NCI-H1694 treated with DMSO at 0.1 percent for 48 hours (cell line): ENCODE results near the gene UNC79.
A peak's percentile ranks its signal among the peaks of the same experiment; 100 is the strongest.

Experiments
- DNase-seq: peaks from one replicate; lab custom pipeline; 2025; lab: John Stamatoyannopoulos, UW

The UNC79 gene

DNA sequence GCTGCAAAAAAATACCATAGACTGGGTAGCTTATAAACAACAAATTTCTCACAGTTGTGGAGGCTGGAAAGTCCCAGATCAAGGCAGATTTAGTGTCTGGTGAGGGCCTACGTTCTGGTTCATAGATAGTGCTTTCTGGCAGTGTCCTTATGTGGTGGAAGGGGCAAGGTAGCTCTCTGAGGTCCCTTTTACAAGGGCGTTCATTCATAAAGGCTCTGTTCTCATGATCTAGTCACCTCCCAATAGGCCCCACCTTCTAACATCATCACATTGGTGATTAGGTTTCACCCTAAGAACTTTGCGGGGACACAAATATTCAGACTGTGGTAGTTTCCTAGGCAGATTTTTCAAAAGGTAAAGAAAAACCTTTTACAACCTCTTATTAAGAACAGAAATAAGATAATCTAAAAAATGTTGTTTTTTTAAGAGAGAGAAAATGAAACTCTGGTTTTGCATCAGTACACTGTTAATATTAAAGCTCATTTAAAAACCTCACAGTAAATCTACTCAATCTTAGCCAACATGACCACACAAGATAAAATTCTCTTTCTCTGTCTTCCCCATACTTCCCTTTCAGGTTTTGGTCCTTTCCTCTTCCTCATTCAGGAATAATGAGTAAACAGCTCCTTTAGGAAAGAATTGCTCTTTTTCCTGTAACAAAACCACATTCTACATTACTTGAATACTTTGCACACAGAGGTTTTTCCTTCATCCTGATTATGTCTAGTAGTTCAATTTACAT, 117.5 kb downstream of the UNC79 start:
- no peak for DNase-seq

DNA sequence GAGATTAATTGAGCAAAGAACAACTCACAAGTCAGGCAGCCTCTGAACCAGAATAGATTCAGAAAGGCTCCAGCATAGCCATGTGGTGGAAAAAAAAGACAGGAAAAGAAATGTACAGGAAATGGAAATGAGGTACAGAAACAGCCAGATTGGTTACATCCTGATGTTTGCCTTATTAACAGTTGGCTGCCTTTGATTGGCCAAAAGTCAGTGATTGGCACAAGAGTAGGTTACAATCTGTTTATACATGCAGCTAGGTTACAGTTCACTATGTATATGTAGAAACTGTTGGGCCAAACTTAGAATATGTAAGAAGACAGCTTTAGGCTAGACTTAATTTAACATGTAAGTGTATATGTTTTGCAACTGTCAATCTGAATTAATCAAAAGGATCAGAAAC, 118.9 kb downstream of the UNC79 start:
- no peak for DNase-seq

DNA sequence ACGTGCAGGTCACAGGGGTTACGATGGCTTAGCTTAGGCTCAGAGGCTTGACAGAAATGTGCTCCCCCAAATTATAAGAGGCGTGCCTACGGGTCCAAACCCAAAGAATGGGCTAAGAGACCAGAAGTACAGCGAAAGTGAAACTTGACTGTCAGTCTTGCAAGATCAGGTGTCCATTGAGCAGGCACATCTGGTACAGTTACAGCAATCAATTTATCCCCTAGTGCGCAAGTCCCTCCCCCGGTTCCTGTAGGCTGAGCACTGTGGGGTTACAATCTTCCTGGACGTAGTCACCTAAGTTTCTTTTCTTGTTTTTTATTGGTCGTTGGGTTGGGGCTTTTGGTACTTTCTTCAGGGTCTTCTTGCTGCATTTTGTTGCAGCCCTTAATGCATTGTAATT, 134.2 kb downstream of the UNC79 start:
- no peak for DNase-seq

DNA sequence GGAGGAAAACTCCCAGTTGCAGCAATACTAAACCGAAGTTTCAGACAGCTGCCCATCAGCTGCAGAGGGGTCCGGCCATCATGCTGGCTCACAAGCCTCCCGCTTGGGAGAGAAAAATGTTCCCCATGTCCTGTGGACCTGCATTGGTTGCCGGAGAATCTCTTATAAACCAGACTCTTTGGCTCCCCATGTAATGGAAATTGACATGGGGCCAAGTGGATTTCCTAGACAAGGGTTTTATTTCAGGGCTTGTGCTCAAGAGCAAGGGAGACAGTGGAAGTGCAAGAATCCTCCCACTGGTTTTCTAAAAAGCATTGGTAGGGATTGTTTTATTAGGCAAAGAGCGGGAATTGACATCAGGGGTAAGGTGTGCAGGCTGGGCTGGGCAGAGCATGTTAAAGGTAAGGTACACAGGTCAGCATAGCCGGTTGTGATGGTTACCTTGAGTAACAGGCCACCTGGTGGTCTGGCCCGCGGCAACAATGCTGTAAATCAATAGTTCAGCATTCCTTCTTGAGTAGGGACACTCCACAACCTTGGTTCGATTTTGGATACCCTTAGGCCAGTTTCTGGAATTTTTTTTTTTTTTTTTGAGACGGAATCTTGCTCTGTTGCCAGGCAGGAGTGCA, 135.4 kb downstream of the UNC79 start:
- no peak for DNase-seq

DNA sequence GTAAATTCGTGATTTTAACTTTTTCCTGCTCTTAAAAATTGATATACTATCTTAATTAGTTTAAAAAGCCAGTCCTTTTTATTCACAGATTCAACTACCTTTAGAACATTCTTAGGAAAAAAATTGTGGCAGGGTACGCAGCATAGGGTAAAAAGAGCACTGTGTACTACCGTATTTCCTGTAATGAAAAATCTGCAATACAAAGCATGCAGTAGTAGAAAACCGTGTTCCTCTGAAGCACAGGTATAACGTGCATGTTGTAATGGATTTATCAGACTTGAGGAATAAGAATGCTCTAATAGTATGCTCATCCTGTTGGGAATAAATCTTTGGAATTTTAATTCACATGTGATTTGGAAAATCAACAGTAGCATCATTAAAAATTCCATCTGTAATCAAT, 140.5 kb downstream of the UNC79 start:
- DNase-seq, result no peak

DNA sequence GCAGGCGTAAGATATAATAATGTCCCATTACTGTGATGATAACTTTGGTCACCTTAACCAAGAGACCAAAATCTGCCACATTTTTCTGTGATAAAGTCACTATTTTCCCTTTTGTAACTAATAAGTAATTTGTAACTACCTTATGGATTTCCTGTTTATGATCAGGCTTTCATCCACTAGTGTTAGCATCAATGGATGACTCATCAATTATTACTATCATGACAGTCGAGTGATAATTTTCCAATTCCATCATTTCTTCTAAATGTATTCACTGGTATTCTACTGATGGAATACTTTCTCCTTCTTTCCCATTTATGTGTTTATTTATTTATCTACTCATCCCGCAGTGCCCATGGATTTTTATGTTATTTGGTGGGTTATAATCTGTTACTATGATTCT, 148.4 kb downstream of the UNC79 start:
- DNase-seq, result no peak

DNA sequence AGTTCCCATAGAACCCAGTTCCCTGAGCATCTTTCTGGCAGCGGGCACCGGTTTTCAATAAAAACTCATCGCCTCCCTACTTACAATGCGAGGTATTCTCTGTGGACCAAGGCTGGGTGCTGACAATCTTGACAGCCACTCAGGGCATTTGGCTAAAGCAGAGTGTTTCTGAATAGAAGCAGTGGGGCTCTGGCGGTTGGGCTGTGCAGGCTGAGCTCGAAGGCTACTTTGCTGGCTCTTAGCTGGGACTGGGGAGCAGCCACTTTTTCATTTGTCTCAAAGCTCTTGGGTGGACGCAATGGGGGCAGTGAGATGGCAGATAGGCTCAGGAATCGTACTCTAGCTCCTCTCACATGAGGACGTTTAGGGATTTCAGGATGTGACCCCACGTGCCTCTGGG, 151.8 kb downstream of the UNC79 start:
- DNase-seq, result no peak

DNA sequence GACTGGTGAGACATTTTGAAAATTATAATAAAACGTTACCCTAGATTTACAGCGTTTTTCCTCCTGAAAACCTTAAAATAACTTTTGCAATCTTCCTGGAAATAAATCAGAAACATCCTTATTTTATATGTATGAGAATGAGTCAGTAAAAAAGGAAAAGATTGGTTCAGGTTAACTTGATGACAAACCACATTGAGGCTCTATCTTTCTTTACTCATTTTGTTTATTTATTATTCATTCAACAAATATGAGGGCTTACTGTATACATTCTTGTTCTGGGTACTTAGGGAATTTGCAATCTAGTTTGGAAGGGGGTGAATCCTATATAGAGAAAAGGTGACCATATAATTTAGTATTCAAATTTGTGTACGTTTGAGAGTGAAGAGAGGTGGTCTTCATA, 156.6 kb downstream of the UNC79 start:
- no peak for DNase-seq

DNA sequence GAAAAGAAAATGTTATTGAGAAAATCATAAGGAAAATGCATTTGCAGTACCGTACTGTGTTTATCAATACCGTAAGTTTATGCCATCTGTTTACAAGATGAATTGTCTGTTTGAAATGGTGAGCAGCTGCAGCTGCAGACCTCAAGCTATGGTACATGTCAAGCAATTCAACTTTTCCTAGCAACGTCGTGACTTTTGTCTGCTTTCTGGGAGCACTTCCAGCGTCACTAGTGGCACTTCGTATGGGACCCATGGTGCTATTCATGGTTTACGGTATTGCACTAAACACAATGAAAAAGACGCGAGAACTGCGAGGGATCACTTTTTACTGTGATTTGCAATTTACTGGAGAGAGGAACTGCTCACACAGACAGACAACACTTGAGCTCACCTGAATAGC, 160.8 kb downstream of the UNC79 start:
- peak; percentile 55 for DNase-seq

DNA sequence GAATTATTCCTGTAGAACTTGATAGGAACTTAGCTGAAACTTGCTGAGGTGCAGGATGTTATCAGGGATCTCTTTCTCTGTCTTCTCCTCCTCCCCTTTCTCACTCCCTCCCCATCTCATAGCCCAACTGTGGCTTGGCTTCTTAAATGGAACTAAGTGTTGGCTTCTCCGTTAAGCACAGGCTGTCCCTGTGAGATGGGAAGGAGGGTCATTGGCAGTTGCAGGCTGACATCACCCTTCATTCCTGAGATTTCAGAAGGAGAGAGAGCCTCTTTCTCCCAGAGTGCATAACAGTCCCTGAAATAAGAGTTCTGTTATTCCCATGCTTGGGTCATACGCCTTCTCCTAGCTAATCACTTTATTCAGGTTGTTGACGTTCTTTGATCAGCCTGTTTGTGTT, 162.0 kb downstream of the UNC79 start:
- DNase-seq, result no peak

DNA sequence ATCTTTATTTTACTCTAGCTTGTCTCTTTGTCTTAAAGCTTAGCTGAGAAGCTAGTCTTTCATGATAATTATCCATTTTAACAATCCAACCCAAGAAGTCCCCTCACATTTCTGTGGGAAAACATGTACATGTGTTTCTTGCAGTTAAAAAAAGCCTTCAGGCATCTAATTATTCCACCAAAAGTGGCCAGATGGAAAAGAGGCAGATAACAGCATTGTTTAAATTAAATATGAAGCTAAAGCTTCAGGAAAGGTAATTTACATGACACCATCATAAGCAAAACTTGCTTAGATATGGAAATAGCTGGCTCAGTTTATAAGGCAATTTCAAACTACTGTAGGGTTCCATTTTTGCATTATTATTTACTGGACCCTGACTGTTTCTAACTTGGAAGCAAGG, 175.4 kb downstream of the UNC79 start:
- DNase-seq, result peak; percentile 9

DNA sequence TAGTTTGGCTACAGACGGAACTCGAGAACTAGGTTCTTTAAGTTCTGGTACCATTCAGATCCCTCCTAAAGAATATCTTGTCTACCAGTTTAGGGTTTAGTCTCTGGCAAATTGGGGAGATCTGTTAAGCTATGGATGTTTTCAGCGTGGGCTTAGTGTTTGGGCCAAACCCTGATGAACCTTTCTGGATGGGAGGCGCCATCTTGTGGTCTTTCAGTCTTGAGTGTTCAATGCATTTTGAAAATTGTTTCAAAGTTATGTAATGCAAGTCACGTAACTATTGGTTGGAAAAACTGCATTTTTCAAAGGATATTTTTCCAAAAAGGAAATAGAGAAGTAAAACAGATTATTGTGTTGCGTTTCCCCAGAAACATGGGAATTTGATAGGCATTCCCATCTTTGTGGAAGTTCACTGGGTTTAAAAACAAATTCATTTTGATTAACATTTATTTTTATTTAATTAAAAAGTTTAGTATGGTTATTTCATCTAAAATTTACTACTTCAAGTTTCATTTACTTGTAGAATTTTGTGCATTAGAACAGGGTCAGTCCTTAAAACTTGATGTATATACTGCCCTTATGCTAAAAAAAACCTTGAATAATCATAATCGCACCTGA, 188.5 kb downstream of the UNC79 start:
- peak; percentile 82 for DNase-seq

DNA sequence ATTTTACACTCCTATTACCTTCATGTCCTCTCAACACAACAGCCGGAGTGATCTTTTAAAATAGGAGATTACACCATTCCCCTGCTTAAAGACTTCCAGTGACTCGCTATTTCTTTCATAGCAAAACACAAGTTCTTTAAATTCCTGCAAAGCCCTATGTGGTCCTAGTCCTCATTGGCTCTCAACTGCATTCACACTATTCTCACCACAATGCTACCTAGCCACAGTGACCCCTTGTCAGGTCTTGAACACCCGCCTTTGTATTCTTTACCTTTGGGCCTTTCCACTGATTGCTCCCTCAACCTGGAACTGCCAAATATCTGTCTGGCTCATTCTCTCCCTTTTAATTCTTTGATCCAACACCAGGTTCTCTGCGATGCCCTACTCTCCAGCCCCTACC, 197.3 kb downstream of the UNC79 start:
- DNase-seq, result no peak

DNA sequence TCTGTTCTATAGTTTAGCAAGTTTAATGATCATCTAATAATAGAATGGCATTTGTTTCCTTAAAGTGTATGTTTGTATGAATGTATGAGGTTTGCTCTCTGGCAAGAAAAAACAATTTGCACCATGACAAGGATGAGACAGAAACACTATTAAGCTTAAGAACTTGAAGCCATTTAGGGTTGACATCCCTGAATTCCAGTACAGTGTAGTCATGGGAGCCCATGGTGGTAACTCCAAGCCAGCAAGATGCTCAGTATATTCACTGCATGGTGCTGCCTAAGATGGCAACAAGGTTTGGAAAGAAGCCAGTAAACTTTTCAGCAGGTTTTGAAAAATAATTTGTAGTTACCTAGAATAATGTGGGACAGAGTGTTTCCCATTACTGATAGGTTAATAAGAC, 198.9 kb downstream of the UNC79 start:
- DNase-seq, result no peak

DNA sequence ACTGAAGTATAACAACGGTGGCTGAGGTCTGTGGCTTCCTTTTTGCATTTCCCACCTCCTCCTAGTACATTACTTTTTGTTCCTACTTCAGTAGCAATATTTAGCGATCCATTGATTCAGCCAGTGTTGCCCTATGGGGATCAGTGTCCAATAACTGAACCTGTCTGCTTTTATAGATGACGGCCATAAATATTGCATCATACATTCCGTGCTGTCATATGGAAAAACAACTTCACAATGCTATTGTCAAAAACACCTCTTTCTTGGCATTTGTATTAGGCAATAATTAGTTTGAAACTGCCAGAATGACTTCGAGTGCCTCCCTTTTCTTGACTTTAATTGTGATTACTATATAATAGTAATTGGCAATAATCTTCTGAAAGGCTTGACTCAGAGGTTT, 208.1 kb downstream of the UNC79 start:
- DNase-seq, result no peak

DNA sequence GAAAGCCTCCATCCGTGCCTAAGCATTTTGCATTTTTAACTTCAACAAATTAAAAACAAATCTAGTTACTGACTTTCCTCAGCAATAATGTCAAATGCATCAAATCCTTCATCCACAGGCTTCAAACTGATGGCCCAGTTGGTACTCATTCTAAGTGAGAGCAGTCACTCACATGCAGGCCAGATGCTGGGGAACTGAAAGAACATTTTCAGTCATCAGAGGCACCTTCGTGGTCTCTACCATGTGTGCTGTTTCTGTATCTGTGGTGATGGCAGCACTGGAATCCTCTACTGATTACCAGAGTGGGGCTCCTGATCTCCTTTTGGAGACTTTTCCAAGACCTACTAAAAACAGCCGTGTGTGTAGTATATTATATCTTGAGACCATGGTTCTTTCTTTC, 212.4 kb downstream of the UNC79 start:
- no peak for DNase-seq

DNA sequence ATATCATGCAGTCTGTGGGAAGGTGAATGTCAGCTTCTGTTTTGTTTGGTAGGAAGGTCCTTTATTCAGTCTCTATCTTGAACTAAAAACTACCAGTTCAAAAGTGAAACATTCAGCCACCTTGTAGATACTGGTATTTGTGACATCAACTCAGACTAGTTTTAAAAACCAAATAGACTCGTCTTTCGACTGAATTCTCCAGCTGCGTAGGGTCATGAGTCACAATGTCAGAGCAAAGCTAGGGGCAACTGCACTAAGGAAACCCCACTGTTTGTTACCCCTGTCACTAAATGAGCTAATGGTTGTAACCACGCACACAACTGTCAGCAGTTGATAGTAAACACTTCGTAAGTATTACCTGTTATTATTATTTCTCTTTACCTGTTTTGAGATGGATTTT, 212.9 kb downstream of the UNC79 start:
- DNase-seq, result no peak

DNA sequence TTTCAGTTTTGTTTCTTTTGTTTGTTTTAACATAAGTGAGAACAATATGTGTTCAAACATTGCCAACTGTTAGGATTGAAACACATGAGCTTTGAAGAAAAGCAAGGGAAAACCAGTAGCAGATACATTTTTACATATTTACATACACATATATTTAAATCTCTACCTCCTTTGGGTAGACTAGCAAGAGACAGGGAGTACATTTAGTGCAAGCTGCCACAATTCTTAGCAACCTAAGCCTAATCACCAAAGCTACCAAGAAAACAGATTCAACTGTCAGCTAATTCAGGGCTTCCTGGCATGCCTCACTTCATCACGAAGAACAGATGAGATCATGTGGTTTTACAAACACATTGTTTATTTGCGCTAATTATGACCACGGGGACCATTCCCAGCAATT, 214.5 kb downstream of the UNC79 start:
- DNase-seq, result no peak

DNA sequence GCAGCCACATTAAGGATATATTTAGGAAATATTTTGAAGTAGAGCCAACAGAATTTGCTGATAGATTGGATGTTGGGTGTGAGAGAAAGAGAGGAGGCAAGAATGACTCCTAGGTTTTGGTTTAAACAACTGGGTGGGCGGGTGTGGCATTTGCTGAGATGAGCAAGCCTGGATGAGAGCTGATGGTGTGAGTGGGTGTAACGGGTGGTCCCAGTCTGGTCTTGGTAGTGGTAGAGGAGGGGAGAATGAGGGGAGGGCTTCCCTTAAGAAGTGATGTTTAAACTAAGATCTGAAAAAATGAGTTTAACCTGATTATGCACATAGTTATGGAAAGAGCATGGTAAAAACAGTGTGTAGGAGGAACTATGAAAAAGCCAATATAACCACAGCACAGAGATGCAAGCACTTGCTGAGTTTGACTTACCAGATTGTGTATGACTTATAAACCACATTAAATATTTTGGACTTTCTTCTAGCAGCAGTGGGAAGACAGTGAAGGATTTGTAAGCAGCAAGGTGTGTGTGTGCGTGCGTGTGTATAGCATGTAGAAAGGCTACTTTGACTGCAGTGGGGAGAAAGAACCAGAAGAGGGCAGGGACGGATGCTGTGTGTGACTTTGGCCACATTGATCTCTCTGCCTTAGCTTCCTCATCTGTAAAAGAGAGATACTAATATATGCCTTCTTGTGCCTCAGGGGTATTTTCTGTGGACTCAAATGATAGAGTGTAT, 217.9 kb downstream of the UNC79 start:
- peak; percentile 38 for DNase-seq

DNA sequence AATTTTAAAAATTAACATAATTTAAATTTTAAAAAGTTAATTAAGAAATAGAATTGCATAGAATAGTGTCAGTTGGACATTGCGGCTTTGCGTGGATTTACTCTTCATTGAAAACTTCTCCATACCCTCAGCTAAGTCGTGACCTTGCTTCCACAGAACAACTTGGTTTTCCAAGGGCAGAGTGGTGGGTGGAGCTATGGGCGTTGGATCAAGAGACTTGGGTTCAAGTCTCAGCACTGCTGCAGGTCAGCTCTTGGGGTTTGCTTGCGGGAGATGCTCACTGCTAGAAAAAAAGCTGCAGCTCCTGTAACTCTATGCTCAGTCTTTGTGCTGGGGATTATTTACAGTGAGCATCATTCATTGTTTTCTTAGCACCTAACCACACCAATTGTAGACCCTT, 223.9 kb downstream of the UNC79 start:
- no peak for DNase-seq

DNA sequence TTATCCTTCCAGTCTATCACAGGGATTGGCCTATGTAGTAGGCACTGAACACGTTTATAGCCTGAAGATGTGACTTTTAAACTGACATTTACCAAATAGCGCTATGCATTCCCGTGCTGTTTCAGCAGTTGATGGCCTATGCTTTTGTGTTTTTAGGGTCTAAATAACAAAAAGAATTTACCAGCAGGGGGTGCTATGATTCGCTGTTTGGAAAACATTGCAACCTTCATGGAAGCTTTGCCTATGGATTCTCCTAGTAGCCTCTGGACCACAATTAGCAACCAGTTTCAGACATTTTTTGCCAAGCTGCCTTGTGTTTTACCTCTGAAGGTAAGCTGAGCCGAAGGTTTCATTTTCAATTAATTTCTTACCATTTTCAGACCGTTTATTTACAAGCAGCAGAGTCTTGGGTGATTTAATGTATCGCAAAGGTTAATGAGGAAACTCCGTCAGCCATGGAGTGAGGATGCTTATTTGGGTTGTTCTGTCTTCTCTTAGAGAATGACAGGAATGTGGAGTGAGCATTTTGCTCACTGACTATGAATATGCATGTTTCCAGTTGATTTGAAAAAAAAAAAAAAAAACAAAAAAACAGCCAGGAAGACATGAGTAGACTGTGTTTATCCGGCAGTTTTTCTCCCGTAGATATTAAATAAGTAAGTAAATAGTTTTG, 224.5 kb downstream of the UNC79 start:
- DNase-seq, result peak; percentile 92

DNA sequence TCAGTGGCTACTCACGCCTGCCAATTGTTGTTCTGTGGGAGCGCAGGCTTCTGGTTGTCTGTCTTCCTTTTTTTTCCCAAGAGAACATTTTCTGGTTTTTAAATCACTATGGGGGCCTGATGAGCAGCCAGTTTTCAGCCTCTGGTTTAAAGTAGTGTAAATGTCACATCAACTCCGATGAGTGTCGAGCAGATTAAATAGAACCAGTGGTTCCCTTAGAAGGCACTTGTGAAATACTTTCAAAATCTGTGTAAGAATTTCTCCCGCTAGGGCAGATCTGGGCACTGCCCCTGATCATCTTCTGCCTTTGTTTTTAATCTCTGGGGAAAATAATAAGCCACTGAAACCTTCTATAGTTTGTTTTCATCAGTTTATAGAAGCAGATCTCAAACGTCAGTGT, 227.1 kb downstream of the UNC79 start:
- DNase-seq, result no peak
